Neural crest cell (in vitro differentiated cells): ENCODE measurements around the gene ANO7. TPM values are rescaled to one million over a fixed set of nuclear protein-coding genes. Genes with fewer than 3 reads are reported as not detected.

ENCODE experiments used
- DNase-seq: peaks from one replicate; pipeline ENCODE4 v3.0.0; 2021; ENCODE audit warnings: low read depth, mixed read lengths, low spot score
- H3K27ac Mint-ChIP-seq: one replicate; pipeline ENCODE4 v1.8.0; 2021; ENCODE audit warnings: mild to moderate bottlenecking, mixed read lengths; ENCODE audit not compliant: unreplicated experiment
- H3K27me3 Mint-ChIP-seq: 2 replicates; pipeline ENCODE4 v1.8.0; 2021; ENCODE audit warnings: low read depth, mild to moderate bottlenecking, mixed read lengths
- H3K36me3 Mint-ChIP-seq: 2 replicates; pipeline ENCODE4 v1.8.0; 2021; ENCODE audit warnings: low read depth, mild to moderate bottlenecking, mixed read lengths
- H3K4me1 Mint-ChIP-seq: 2 replicates; pipeline ENCODE4 v1.8.0; 2021; ENCODE audit warnings: mixed read lengths
- H3K4me3 Mint-ChIP-seq: one replicate; pipeline ENCODE4 v1.8.0; 2021; ENCODE audit warnings: mild to moderate bottlenecking, mixed read lengths
- H3K9me3 Mint-ChIP-seq: 2 replicates; pipeline ENCODE4 v1.8.0; 2021; ENCODE audit warnings: mixed read lengths
- total RNA-seq: library from RNA; stranded (reverse); gene quantifications from 2 replicates; pipeline ENCODE4 v1.2.1, GENCODE V29; 2021
- TF ChIP-seq, protein P1 (sequence below): fragments of 200-600 bp; sonication (generic); conservative IDR thresholded peaks from 2 replicates; pipeline ENCODE4 v1.5.0; 2021; ENCODE audit warnings: antibody characterized with exemption, mild to moderate bottlenecking

ANO7 gene
- total RNA-seq, 1 donor from 2014 or later = 3.2 TPM

DNA sequence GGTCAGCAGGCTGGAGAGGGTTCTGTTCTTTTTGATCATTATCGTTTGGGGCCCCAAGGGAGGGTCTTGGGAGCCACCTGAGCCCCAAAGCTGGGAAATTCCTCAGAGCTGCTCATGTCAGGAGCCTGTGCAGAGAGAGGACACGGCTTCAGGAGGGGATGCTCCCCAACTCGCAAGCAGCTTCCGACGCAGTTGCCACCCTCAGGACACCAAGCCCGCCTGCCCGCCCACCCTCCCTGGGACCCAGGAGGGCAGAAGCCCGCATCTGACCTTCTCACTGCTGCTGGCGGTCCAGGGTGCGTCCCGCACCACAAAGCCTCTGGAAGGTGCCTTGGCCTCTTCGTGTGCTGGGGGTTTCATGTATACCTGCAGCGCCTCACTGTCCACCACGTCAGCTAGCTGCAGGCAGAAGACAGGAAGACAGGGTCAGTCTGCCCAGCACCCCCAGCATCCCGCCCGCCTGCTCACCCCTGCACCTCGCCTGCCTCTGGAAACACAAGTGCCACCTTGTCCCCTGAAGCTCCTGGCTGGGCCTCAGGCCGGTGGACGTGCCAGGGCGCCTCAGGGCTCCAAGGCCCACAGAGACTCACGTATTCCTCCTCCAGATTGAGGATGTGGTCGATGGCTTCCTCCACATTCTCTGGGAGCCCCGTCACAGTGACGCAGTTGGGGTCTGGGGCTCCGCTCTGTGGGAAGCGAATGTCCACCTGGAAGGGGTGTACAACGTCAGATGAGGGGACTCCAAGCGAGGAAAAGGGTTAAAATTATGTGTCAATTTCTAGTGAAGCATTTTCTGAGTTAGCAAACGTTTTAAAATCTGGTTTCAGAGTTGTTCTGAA is 41.3 kb downstream of the ANO7 start:
- peaks cover 11% of the 10 kb centered on the region for H3K36me3 Mint-ChIP-seq
- peaks cover 4% of the 10 kb centered on the region for H3K4me1 Mint-ChIP-seq
- no peak overlapping the region for H3K27ac Mint-ChIP-seq
- no peaks in the 10 kb centered on the region for H3K9me3 Mint-ChIP-seq
- TF ChIP-seq, protein P1, sequence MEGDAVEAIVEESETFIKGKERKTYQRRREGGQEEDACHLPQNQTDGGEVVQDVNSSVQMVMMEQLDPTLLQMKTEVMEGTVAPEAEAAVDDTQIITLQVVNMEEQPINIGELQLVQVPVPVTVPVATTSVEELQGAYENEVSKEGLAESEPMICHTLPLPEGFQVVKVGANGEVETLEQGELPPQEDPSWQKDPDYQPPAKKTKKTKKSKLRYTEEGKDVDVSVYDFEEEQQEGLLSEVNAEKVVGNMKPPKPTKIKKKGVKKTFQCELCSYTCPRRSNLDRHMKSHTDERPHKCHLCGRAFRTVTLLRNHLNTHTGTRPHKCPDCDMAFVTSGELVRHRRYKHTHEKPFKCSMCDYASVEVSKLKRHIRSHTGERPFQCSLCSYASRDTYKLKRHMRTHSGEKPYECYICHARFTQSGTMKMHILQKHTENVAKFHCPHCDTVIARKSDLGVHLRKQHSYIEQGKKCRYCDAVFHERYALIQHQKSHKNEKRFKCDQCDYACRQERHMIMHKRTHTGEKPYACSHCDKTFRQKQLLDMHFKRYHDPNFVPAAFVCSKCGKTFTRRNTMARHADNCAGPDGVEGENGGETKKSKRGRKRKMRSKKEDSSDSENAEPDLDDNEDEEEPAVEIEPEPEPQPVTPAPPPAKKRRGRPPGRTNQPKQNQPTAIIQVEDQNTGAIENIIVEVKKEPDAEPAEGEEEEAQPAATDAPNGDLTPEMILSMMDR = no peak
- H3K27me3 Mint-ChIP-seq = no peaks in the 10 kb centered on the region
- no peak for DNase-seq
- H3K4me3 Mint-ChIP-seq = no peak overlapping the region

DNA sequence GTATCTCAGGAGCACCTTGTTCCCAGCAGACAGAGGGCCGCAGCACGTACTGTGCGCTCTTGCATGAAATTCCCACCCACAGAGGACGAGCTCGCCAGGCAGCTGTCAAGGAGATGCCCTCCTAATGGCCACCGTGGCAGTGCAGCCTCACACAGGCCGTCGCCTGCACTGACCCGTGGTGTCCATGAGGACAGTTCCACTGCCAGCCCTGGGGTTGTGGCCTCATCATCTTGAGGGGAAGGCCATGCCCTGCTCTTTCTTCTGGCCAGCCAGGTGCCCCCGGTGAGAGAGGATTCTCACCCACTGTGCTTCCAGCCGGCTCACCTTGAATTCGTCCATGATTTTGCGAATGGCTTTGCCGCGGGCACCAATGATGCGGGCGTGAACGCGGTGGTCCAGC is 42.0 kb downstream of the ANO7 start:
- TF ChIP-seq, protein P1 = no peak
- Mint-ChIP-seq H3K9me3 (no peaks in the 10 kb centered on the region), H3K36me3 (peaks cover 11% of the 10 kb centered on the region), H3K4me3 (no peak overlapping the region), H3K4me1 (no peaks in the 10 kb centered on the region), H3K27me3 (no peaks in the 10 kb centered on the region), H3K27ac (no peak overlapping the region)
- DNase-seq = no peak

DNA sequence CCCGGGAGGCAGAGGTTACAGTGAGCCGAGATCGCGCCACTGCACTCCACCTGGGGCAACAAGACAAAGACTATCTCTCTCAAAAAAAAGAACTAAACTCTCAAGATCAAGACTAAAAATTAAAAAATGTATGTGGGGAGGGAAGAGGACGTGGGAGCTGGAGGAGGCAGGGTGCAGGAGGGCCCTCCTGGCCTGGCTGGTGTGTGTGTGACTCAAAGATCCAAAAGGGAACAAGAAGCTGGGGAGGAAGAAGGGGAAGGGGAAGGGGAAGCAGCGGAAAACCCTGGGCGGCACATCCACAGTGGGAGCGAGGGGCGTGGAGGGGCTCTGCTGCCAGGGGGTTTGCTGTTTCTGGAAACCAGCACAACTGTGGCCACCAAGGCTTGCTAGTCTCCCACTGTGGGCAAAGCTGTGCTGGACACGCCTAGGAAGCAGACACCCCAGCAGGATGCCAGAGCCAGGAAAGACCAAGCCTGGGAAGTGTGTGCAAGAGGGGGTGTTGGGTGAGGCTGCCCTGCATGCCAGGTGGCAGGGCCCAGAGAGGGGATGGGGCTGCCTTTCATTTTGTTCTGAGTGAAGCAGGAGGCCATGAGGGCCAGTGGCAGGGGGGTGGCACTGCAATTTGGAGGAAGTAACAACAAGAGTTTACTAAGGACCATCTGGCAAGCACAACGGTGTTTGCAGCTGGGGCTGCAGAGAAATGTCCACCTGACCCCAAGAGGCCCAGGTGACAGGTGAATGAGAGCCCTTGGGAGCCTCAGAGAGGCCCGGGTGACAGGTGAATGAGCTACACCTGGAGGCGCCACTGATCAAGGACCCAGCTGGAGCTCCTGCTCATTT is 44.5 kb downstream of the ANO7 start:
- no peaks in the 10 kb centered on the region for H3K27me3 Mint-ChIP-seq
- DNase-seq = no peak
- H3K4me1 Mint-ChIP-seq = no peaks in the 10 kb centered on the region
- TF ChIP-seq, protein P1 = no peak
- no peak overlapping the region for H3K27ac Mint-ChIP-seq
- H3K4me3 Mint-ChIP-seq = no peak overlapping the region
- no peaks in the 10 kb centered on the region for H3K9me3 Mint-ChIP-seq
- H3K36me3 Mint-ChIP-seq = peaks cover 19% of the 10 kb centered on the region

DNA sequence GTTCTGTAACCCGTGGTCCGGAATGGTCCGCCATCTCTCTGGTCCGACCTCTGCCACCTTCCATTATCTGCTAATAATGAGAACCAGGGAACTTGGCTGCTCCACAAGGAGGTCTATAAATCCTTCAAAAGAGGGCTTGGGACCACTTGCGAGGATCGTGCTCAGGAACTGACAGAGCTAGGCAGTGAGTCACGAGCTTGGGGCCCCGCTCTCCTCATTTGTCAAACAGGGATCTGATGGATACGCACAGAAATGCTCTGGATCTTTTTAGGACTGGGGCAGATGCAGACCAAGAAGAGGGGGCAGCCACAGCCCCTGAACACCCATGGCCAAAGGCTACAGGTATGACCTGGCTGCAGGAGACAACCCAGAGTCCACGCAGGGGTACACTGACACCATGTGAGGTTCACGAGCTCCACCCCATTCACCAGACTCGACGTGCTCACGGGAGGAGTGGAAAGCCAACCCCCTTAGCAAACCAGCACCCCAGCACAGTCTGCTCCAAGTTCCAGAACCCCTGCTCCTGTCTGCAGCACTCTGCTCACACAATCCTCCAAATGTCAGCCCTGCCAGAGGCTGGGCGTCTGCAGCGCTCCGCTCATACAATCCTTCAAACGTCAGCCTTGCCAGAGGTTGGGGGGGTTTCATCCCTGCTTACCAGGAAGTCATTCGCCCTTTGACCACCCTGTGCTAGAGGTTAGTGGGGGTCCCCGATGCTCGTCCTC is 45.8 kb downstream of the ANO7 start:
- no peak for DNase-seq
- TF ChIP-seq, protein P1 = no peak
- no peak overlapping the region for H3K4me3 Mint-ChIP-seq
- H3K9me3 Mint-ChIP-seq = no peaks in the 10 kb centered on the region
- peaks cover 19% of the 10 kb centered on the region for H3K36me3 Mint-ChIP-seq
- peak overlapping the region; percentile 31 for H3K27ac Mint-ChIP-seq
- H3K27me3 Mint-ChIP-seq = no peaks in the 10 kb centered on the region
- no peaks in the 10 kb centered on the region for H3K4me1 Mint-ChIP-seq

DNA sequence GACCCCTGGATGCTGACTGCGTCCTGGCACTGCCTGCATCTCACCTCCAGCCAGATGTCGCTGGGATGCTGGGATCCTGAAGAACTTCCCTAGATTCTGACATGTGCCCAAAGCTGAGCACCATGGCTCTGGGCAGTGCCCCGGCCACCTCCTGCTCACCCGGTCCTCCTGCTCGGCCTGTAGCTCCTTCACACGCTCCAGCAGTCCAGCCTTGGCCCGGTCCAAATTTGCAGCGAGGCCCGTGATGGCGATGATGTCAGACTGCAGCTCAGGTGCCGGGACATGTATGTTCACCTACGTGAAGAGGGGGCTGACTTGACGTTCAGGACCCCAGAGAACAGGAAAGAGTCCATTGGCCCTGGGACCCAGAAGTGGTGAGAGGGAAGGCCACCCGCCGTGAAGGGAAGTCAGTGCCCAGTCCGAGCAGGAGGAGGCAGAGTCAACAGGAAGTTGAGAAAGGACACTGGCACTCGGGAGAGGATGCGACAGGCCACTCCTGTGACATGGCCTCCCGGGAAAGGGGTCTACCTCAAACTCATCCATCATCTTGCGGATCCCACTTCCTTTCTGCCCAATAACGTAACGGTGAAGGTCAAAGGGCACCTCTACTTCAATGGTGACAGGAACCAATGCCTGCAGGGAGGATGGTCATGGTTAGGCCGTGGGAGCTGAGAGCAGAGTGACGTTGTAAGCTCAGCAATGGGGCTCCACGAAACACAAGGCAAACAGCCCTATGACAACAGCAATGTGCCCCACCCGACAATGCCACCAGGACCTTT is 46.7 kb downstream of the ANO7 start:
- Mint-ChIP-seq H3K9me3 (no peaks in the 10 kb centered on the region), H3K27ac (peak overlapping the region; percentile 31), H3K36me3 (peaks cover 19% of the 10 kb centered on the region), H3K4me1 (no peaks in the 10 kb centered on the region), H3K27me3 (no peaks in the 10 kb centered on the region), H3K4me3 (no peak overlapping the region)
- DNase-seq = no peak
- TF ChIP-seq, protein P1 = no peak
